Measurements from ENCODE around the gene TERT.

GRCh38 chr5:1322036-1322900 lies 27.4 kb upstream of the TERT start:
- TF ChIP-seq CTCF (IDR thresholded peaks at IDR 0.05; ENCODE audit: borderline replicate concordance, extremely low read depth, low read length, poor library complexity, severe bottlenecking), result no peak
- no peak for TF ChIP-seq EZH2 (IDR thresholded peaks at IDR 0.05; ENCODE audit: borderline replicate concordance, low read depth, low read length, severe bottlenecking)
